Measurements from ENCODE around the gene TM9SF1. TPM values are rescaled to one million over a fixed set of nuclear protein-coding genes. Genes with fewer than 3 reads are reported as not detected.

The TM9SF1 gene
- total and polyA plus RNA-seq, 10 of the 15 experiments (the other 5 are each of a cell fraction or from before 2014, with no cell fraction given) = 7.2 to 39.2 (median 17.6) TPM

GRCh38 chr14:24234095-24235005, 39.1 kb upstream of the TM9SF1 start:
- ChIA-PET CTCF (interaction anchor here (0.7 to 3.0 kb wide), 13 partner anchors 8 to 126 kb away, joined by 3 to 12 read pairs (median 5); partner anchors contain the start of genes CHMP4A, CIDEB, MDP1 and RABGGTA), SMC1A (ENCODE audit: uncharacterized antibody, unreplicated experiment) (interaction anchor here (0.8 to 2.8 kb wide), 8 partner anchors 8 to 45 kb away, joined by 3 to 12 read pairs (median 4); partner anchors contain the start of genes MDP1, RABGGTA and TINF2), POLR2A (interaction anchor here (0.6 to 2.1 kb wide), 6 partner anchors 8 to 62 kb away, joined by 3 to 15 read pairs (median 4); partner anchors contain the start of genes MDP1 and TINF2), RAD21 (ENCODE audit: unreplicated experiment) (interaction anchor here (0.9 to 2.3 kb wide), 4 partner anchors 8 to 139 kb away, joined by 3 to 13 read pairs (median 4); partner anchors contain the start of gene TINF2)
- H3K27ac ChIP-seq (ENCODE audit: control insufficient read depth, insufficient read depth) = no peak overlapping the region
- peaks cover 35% of the 10 kb centered on the region for H3K79me2 ChIP-seq (ENCODE audit: control insufficient read depth, insufficient read depth, low read length)
- no peaks in the 10 kb centered on the region for H3K9me3 ChIP-seq (replicated peaks; ENCODE audit: control insufficient read depth, insufficient read depth, low read length)
- H3K4me1 ChIP-seq (ENCODE audit: control insufficient read depth, insufficient read depth, low read length) = peaks cover 14% of the 10 kb centered on the region
- no peak overlapping the region for H3K9ac ChIP-seq (ENCODE audit: control insufficient read depth, insufficient read depth, low read length)
- no peaks in the 10 kb centered on the region for H4K20me1 ChIP-seq (ENCODE audit: control insufficient read depth, insufficient read depth)
- no TSS peak for BruUV-seq (replicated peaks)
- peaks cover 4 to 36% of the 10 kb centered on the region in 2 experiments for H3K36me3 ChIP-seq (ENCODE audit: control insufficient read depth in 2 of 2, insufficient read depth in 2 of 2, low read length in 1 of 2)
- TF ChIP-seq KLF5 (IDR thresholded peaks at IDR 0.05; ENCODE audit: partially characterized antibody) = no peak
- no peak for TF ChIP-seq PAX8 (IDR thresholded peaks at IDR 0.05)
- no peak for TF ChIP-seq IRF3 (IDR thresholded peaks at IDR 0.05)
- TF ChIP-seq, protein P1, sequence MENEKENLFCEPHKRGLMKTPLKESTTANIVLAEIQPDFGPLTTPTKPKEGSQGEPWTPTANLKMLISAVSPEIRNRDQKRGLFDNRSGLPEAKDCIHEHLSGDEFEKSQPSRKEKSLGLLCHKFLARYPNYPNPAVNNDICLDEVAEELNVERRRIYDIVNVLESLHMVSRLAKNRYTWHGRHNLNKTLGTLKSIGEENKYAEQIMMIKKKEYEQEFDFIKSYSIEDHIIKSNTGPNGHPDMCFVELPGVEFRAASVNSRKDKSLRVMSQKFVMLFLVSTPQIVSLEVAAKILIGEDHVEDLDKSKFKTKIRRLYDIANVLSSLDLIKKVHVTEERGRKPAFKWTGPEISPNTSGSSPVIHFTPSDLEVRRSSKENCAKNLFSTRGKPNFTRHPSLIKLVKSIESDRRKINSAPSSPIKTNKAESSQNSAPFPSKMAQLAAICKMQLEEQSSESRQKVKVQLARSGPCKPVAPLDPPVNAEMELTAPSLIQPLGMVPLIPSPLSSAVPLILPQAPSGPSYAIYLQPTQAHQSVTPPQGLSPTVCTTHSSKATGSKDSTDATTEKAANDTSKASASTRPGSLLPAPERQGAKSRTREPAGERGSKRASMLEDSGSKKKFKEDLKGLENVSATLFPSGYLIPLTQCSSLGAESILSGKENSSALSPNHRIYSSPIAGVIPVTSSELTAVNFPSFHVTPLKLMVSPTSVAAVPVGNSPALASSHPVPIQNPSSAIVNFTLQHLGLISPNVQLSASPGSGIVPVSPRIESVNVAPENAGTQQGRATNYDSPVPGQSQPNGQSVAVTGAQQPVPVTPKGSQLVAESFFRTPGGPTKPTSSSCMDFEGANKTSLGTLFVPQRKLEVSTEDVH (IDR thresholded peaks at IDR 0.05; ENCODE audit: low read depth, partially characterized antibody) = no peak
- no peak for TF ChIP-seq ETV6 (conservative IDR thresholded peaks at IDR 0.05 in 1 of 2, IDR thresholded peaks at IDR 0.05 in 1 of 2; ENCODE audit: borderline replicate concordance in 1 of 2, low read depth in 1 of 2)
- no peak for TF ChIP-seq RAD51 (IDR thresholded peaks at IDR 0.05)
- no peak for TF ChIP-seq SMARCA5 (IDR thresholded peaks at IDR 0.05)
- no peak for TF ChIP-seq BHLHE40 (IDR thresholded peaks at IDR 0.05; ENCODE audit: borderline replicate concordance in 1 of 2, low read depth in 2 of 2, low read length in 1 of 2)
- intact Hi-C loops (cut with micrococcal nuclease; ENCODE audit: unreplicated experiment) = no loop called here
- ATAC-seq (no peak), FAIRE-seq (no peak), DNase-seq (ENCODE audit: low read depth, low spot score) (no peak)
- 98% methylated on average over 3 of the region's 3 CpGs for WGBS (ENCODE audit: insufficient coverage, insufficient replicate concordance, low lambda C conversion rate, missing lambda C conversion rate)
- no peak overlapping the region for H2AFZ ChIP-seq (ENCODE audit: control insufficient read depth, low read depth, low read length)
- peak overlapping the region; percentile 87 for H3K4me3 ChIP-seq
- H3K27me3 ChIP-seq (replicated peaks in 1 of 2; ENCODE audit: control insufficient read depth in 2 of 2, insufficient read depth in 2 of 2, low read length in 1 of 2) = no peaks in the 10 kb centered on the region
- H3K4me2 ChIP-seq (ENCODE audit: control insufficient read depth, insufficient read depth) = peak overlapping the region; percentile 93
- in situ Hi-C loops (cut with MboI) = no loop called here

Data from GM12878 (cell line).